HG03571 (cell line): ENCODE data around the gene BRME1.
"Not testable (repeated sequence)": the region's sequence is repeated elsewhere in the genome, so short reads cannot be mapped to it uniquely, and the experiment has no call there.

Experiments used
- ATAC-seq: cut with Tn5 transposase; IDR thresholded peaks from one replicate; pipeline ENCODE4 v1.9.1; 2021; ENCODE audit not compliant: unreplicated experiment

The BRME1 gene

GRCh38 chr19:13868663-13869062 lies 37.3 kb downstream of the BRME1 start:
- no peak for ATAC-seq

- no peak for ATAC-seq
These were observed 39.4 kb downstream of the BRME1 start for GRCh38 chr19:13866463-13867046.

GRCh38 chr19:13865571-13866462 lies 40.1 kb downstream of the BRME1 start:
- no peak for ATAC-seq

- ATAC-seq = no peak
These were observed 41.0 kb downstream of the BRME1 start for GRCh38 chr19:13864667-13865570.

GRCh38 chr19:13864046-13864666 lies 41.8 kb downstream of the BRME1 start:
- ATAC-seq = no peak

- peak; percentile 68 for ATAC-seq
These were observed 44.0 kb downstream of the BRME1 start for GRCh38 chr19:13861714-13862531.

- peak; percentile 9 for ATAC-seq
These were observed 44.6 kb downstream of the BRME1 start for GRCh38 chr19:13861392-13861713.

GRCh38 chr19:13860679-13861391 lies 45.1 kb downstream of the BRME1 start:
- no peak for ATAC-seq

GRCh38 chr19:13859361-13859880 lies 46.5 kb downstream of the BRME1 start:
- no peak for ATAC-seq

GRCh38 chr19:13856497-13856896 lies 49.4 kb downstream of the BRME1 start:
- ATAC-seq = no peak

- not testable (repeated sequence) for ATAC-seq
These were observed 53.7 kb downstream of the BRME1 start for GRCh38 chr19:13852171-13852707.

GRCh38 chr19:13851734-13852114 lies 54.2 kb downstream of the BRME1 start:
- ATAC-seq = not testable (repeated sequence)

GRCh38 chr19:13850910-13851733 lies 54.8 kb downstream of the BRME1 start:
- no peak for ATAC-seq

GRCh38 chr19:13849991-13850909 lies 55.7 kb downstream of the BRME1 start:
- no peak for ATAC-seq

- ATAC-seq = no peak
These were observed 56.9 kb downstream of the BRME1 start for GRCh38 chr19:13848798-13849676.

- ATAC-seq = no peak
These were observed 57.6 kb downstream of the BRME1 start for GRCh38 chr19:13848340-13848677.
